ENCODE results near the gene EFL1. TPM values are rescaled to one million over a fixed set of nuclear protein-coding genes. Genes with fewer than 3 reads are reported as not detected.

Gene EFL1
- total and polyA plus RNA-seq, 9 of the 15 experiments (the other 6 are each of a cell fraction or from before 2014, with no cell fraction given): 4.8 to 32.5 (median 16.9) TPM

GRCh38 chr15:82272154-82272553 is 9.6 kb upstream of the EFL1 start:
- peak; percentile 38; the same call in 2 of the 3 replicates for ATAC-seq
- H3K4me2 ChIP-seq (ENCODE audit: insufficient read depth, low read length): no peak overlapping the region
- H3K9me3 ChIP-seq (replicated peaks; ENCODE audit: control insufficient read depth, insufficient read depth, low read depth, low read length): no peaks in the 10 kb centered on the region; the same call in none of the 2 replicates
- no peaks in the 10 kb centered on the region for H4K20me1 ChIP-seq (replicated peaks; ENCODE audit: control insufficient read depth, insufficient read depth, low read length)
- H2AFZ ChIP-seq (ENCODE audit: low read depth, low read length): peak overlapping the region; percentile 40; the same call in 1 of the 2 replicates
- H3K4me1 ChIP-seq (replicated peaks in 1 of 2; ENCODE audit: control insufficient read depth in 2 of 2, insufficient read depth in 2 of 2, low read length in 2 of 2): peaks cover 0 to 8% of the 10 kb centered on the region in 2 experiments; a peak in 2 of 5 replicates
- no peak overlapping the region for H3K4me3 ChIP-seq
- peaks cover 3% of the 10 kb centered on the region; the same call in 1 of the 3 replicates for H3K36me3 ChIP-seq (ENCODE audit: control insufficient read depth, insufficient read depth, low read length)
- H3K9ac ChIP-seq (ENCODE audit: insufficient read depth in 1 of 2, low read depth in 2 of 2, low read length in 2 of 2): no peak overlapping the region
- WGBS (ENCODE audit: insufficient coverage, low coverage, missing lambda C conversion rate): 9% methylated on average over 2 of the region's 2 CpGs
- BruUV-seq (replicated peaks): no TSS peak
- ChIA-PET POLR2A (no interaction called here), CTCF (ENCODE audit: low intra/inter-chr PET ratio) (no interaction called here)
- H3K9me1 ChIP-seq (ENCODE audit: control insufficient read depth, insufficient read depth, low read length): no peaks in the 10 kb centered on the region
- in situ Hi-C loops (cut with MboI) (no loop called here), intact Hi-C loops (cut with micrococcal nuclease) (no loop called here)
- no peaks in the 10 kb centered on the region for H3K27me3 ChIP-seq (ENCODE audit: control insufficient read depth in 2 of 2, insufficient read depth in 2 of 2, low read length in 2 of 2)
- H3K27ac ChIP-seq (ENCODE audit: extremely low read depth, low read depth, low read length): no peak overlapping the region
- DNase-seq (ENCODE audit: extremely low read depth in 1 of 4, low spot score in 3 of 4): no peak
- no peaks in the 10 kb centered on the region for H3K79me2 ChIP-seq (ENCODE audit: control insufficient read depth, insufficient read depth, low read length)
- no peak for FAIRE-seq
- TF ChIP-seq HNRNPUL1 (IDR thresholded peaks at IDR 0.05; ENCODE audit: low read length) (no peak), HMG20A (CRISPR knock-in tag; conservative IDR thresholded peaks at IDR 0.05) (no peak), ZNF24 (IDR thresholded peaks at IDR 0.05) (no peak), SP2 (IDR thresholded peaks at IDR 0.05; ENCODE audit: extremely low read depth, low read depth, low read length, poor library complexity, severe bottlenecking) (no peak), ARID1B (IDR thresholded peaks at IDR 0.05) (0 out of 2 replicates have a peak, but pooled peaks have one; percentile 24), SOX6 (IDR thresholded peaks at IDR 0.05) (no peak), CBFA2T2 (conservative IDR thresholded peaks at IDR 0.05) (peak; percentile 37; the same call in 1 of the 2 replicates), FIP1L1 (IDR thresholded peaks at IDR 0.05; ENCODE audit: low read depth, low read length, poor library complexity, severe bottlenecking) (no peak), MTA1 (IDR thresholded peaks at IDR 0.05; ENCODE audit: borderline replicate concordance) (no peak), CBFA2T3 (IDR thresholded peaks at IDR 0.05) (peak; percentile 53), EGR1 (conservative IDR thresholded peaks at IDR 0.05) (no peak)
- TF ChIP-seq, protein P1, sequence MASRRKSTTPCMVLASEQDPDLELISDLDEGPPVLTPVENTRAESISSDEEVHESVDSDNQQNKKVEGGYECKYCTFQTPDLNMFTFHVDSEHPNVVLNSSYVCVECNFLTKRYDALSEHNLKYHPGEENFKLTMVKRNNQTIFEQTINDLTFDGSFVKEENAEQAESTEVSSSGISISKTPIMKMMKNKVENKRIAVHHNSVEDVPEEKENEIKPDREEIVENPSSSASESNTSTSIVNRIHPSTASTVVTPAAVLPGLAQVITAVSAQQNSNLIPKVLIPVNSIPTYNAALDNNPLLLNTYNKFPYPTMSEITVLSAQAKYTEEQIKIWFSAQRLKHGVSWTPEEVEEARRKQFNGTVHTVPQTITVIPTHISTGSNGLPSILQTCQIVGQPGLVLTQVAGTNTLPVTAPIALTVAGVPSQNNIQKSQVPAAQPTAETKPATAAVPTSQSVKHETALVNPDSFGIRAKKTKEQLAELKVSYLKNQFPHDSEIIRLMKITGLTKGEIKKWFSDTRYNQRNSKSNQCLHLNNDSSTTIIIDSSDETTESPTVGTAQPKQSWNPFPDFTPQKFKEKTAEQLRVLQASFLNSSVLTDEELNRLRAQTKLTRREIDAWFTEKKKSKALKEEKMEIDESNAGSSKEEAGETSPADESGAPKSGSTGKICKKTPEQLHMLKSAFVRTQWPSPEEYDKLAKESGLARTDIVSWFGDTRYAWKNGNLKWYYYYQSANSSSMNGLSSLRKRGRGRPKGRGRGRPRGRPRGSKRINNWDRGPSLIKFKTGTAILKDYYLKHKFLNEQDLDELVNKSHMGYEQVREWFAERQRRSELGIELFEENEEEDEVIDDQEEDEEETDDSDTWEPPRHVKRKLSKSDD (conservative IDR thresholded peaks at IDR 0.05; ENCODE audit: low read length): no peak
- TF ChIP-seq, protein P2, sequence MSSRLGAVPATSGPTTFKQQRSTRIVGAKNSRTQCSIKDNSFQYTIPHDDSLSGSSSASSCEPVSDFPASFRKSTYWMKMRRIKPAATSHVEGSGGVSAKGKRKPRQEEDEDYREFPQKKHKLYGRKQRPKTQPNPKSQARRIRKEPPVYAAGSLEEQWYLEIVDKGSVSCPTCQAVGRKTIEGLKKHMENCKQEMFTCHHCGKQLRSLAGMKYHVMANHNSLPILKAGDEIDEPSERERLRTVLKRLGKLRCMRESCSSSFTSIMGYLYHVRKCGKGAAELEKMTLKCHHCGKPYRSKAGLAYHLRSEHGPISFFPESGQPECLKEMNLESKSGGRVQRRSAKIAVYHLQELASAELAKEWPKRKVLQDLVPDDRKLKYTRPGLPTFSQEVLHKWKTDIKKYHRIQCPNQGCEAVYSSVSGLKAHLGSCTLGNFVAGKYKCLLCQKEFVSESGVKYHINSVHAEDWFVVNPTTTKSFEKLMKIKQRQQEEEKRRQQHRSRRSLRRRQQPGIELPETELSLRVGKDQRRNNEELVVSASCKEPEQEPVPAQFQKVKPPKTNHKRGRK (tag; IDR thresholded peaks at IDR 0.05): no peak
- TF ChIP-seq, protein P3, sequence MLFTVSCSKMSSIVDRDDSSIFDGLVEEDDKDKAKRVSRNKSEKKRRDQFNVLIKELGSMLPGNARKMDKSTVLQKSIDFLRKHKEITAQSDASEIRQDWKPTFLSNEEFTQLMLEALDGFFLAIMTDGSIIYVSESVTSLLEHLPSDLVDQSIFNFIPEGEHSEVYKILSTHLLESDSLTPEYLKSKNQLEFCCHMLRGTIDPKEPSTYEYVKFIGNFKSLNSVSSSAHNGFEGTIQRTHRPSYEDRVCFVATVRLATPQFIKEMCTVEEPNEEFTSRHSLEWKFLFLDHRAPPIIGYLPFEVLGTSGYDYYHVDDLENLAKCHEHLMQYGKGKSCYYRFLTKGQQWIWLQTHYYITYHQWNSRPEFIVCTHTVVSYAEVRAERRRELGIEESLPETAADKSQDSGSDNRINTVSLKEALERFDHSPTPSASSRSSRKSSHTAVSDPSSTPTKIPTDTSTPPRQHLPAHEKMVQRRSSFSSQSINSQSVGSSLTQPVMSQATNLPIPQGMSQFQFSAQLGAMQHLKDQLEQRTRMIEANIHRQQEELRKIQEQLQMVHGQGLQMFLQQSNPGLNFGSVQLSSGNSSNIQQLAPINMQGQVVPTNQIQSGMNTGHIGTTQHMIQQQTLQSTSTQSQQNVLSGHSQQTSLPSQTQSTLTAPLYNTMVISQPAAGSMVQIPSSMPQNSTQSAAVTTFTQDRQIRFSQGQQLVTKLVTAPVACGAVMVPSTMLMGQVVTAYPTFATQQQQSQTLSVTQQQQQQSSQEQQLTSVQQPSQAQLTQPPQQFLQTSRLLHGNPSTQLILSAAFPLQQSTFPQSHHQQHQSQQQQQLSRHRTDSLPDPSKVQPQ (CRISPR knock-in tag; IDR thresholded peaks at IDR 0.05; ENCODE audit: borderline replicate concordance): no peak

All from K562 (cell line).